H9 (cell line): ENCODE results near the gene PNO1. TPM values are rescaled to one million over a fixed set of nuclear protein-coding genes. Genes with fewer than 3 reads are reported as not detected.

Experiments
- DNase-seq: peaks from one replicate; pipeline ENCODE4 v3.0.0-alpha.2; 2017
- H2AFZ ChIP-seq: one replicate; pipeline ENCODE4 v1.6.1; 2013; ENCODE audit warnings: mild to moderate bottlenecking, low read length, control low read depth, moderate library complexity
- H2AK5ac ChIP-seq: 2 replicates; pipeline ENCODE4 v1.6.1; 2013; ENCODE audit warnings: low read length, control low read depth, mixed read lengths; ENCODE audit not compliant: insufficient read length
- H2BK120ac ChIP-seq: one replicate; pipeline ENCODE4 v1.6.1; 2013; ENCODE audit warnings: low read depth, mild to moderate bottlenecking, low read length, control low read depth, inconsistent platforms; ENCODE audit not compliant: poor library complexity, severe bottlenecking
- H2BK12ac ChIP-seq: 2 replicates; pipeline ENCODE4 v1.6.1; 2013; ENCODE audit warnings: low read length, control low read depth, mixed read lengths, low read depth; ENCODE audit not compliant: insufficient read length
- H2BK15ac ChIP-seq: 2 replicates; pipeline ENCODE4 v1.6.1; 2013; ENCODE audit warnings: low read depth, low read length, control low read depth
- H2BK20ac ChIP-seq: one replicate; pipeline ENCODE4 v1.6.1; 2013; ENCODE audit warnings: low read depth, mild to moderate bottlenecking, low read length, control low read depth, inconsistent platforms; ENCODE audit not compliant: poor library complexity, severe bottlenecking
- H2BK5ac ChIP-seq: 2 replicates; pipeline ENCODE4 v1.6.1; 2013; ENCODE audit warnings: low read length, control low read depth, mixed read lengths; ENCODE audit not compliant: insufficient read length
- H3K14ac ChIP-seq: 2 replicates; pipeline ENCODE4 v1.6.1; 2013; ENCODE audit warnings: low read length, control low read depth; ENCODE audit not compliant: insufficient read depth
- H3K18ac ChIP-seq: 2 replicates; pipeline ENCODE4 v1.6.1; 2013; ENCODE audit warnings: low read depth, mild to moderate bottlenecking, mixed read lengths, low read length, control low read depth; ENCODE audit not compliant: insufficient read length
- H3K23ac ChIP-seq: 2 replicates; pipeline ENCODE4 v1.6.1; 2013; ENCODE audit warnings: low read length, control low read depth, mixed read lengths, low read depth; ENCODE audit not compliant: insufficient read length
- H3K23me2 ChIP-seq: 2 replicates; pipeline ENCODE4 v1.6.1; 2013; ENCODE audit warnings: low read depth, mild to moderate bottlenecking, mixed read lengths, low read length, control low read depth; ENCODE audit not compliant: insufficient read length, poor library complexity, severe bottlenecking
- H3K27ac ChIP-seq: 2 replicates; pipeline ENCODE4 v1.5.1; 2013; ENCODE audit warnings: low read length, control low read depth, mixed read lengths, low read depth; ENCODE audit not compliant: insufficient read length
- H3K27me3 ChIP-seq: 2 replicates; pipeline ENCODE4 v1.6.1; 2013; ENCODE audit warnings: low read length, control low read depth, inconsistent platforms; ENCODE audit not compliant: insufficient read depth
- H3K4ac ChIP-seq: 2 replicates; pipeline ENCODE4 v1.6.1; 2013; ENCODE audit warnings: low read depth, mild to moderate bottlenecking, control low read depth, inconsistent platforms, low read length, moderate library complexity
- H3K4me1 ChIP-seq: 2 replicates; pipeline ENCODE4 v1.6.1; 2013; ENCODE audit warnings: low read length, control low read depth, inconsistent platforms; ENCODE audit not compliant: insufficient read depth
- H3K4me2 ChIP-seq: 2 replicates; pipeline ENCODE4 v1.6.1; 2013; ENCODE audit warnings: low read length, control low read depth, mixed read lengths; ENCODE audit not compliant: insufficient read length, insufficient read depth
- H3K56ac ChIP-seq: 2 replicates; pipeline ENCODE4 v1.6.1; 2013; ENCODE audit warnings: low read depth, mild to moderate bottlenecking, mixed read lengths, low read length, control low read depth; ENCODE audit not compliant: insufficient read length
- H3K79me1 ChIP-seq: 2 replicates; pipeline ENCODE4 v1.6.1; 2013; ENCODE audit warnings: low read depth, mild to moderate bottlenecking, moderate library complexity, low read length, control low read depth, inconsistent platforms; ENCODE audit not compliant: insufficient read depth, poor library complexity, severe bottlenecking
- H3K79me2 ChIP-seq: 2 replicates; pipeline ENCODE4 v1.6.1; 2013; ENCODE audit warnings: low read length, control low read depth, inconsistent platforms; ENCODE audit not compliant: insufficient read depth
- H3K9ac ChIP-seq: 2 replicates; pipeline ENCODE4 v1.6.1; 2013; ENCODE audit warnings: low read length, control low read depth, mixed read lengths; ENCODE audit not compliant: insufficient read length; ENCODE audit errors: extremely low read depth
- H3K9me3 ChIP-seq: one replicate; pipeline ENCODE4 v1.6.1; 2013; ENCODE audit warnings: low read depth, low read length, inconsistent platforms; ENCODE audit not compliant: control insufficient read depth
- H3T11ph ChIP-seq: one replicate; pipeline ENCODE4 v1.6.1; 2013; ENCODE audit warnings: mild to moderate bottlenecking, low read length, control low read depth, inconsistent platforms
- H4K20me1 ChIP-seq: one replicate; pipeline ENCODE4 v1.6.1; 2013; ENCODE audit not compliant: control insufficient read depth, insufficient read length, insufficient read depth
- H4K5ac ChIP-seq: 2 replicates; pipeline ENCODE4 v1.6.1; 2013; ENCODE audit warnings: low read depth, mild to moderate bottlenecking, mixed read lengths, low read length, control low read depth; ENCODE audit not compliant: insufficient read length
- H4K8ac ChIP-seq: replicated peaks from 2 replicates; pipeline ENCODE4 v1.6.1; 2013; ENCODE audit warnings: low read length, control low read depth, mixed read lengths, low read depth; ENCODE audit not compliant: insufficient read length
- H4K91ac ChIP-seq: 2 replicates; pipeline ENCODE4 v1.6.1; 2013; ENCODE audit warnings: low read depth, mild to moderate bottlenecking, moderate library complexity, mixed read lengths, low read length, control low read depth; ENCODE audit not compliant: insufficient read length
- H3K27ac Mint-ChIP-seq, 3 experiments: 2 replicates in 2 of 3; 3 replicates in 1 of 3; pipeline ENCODE4 v1.8.0; 2020 to 2021; ENCODE audit warnings: mixed read lengths in 3 of 3, mild to moderate bottlenecking in 1 of 3, moderate library complexity in 1 of 3
- H3K27me3 Mint-ChIP-seq: 2 replicates; pipeline ENCODE4 v1.8.0; 2021; ENCODE audit warnings: low read depth, mild to moderate bottlenecking, moderate library complexity, mixed read lengths
- H3K36me3 Mint-ChIP-seq, 3 experiments: 2 replicates in 2 of 3; 3 replicates in 1 of 3; pipeline ENCODE4 v1.8.0; 2020 to 2021; ENCODE audit warnings: low read depth in 3 of 3, mixed read lengths in 3 of 3; ENCODE audit not compliant: insufficient read depth in 1 of 3
- H3K4me1 Mint-ChIP-seq, 2 experiments: 2 replicates each; pipeline ENCODE4 v1.8.0; 2020; ENCODE audit warnings: mixed read lengths in 2 of 2
- H3K4me3 Mint-ChIP-seq, 2 experiments: 2 replicates in 1 of 2; 3 replicates in 1 of 2; pipeline ENCODE4 v1.8.0; 2020 to 2021; ENCODE audit warnings: mild to moderate bottlenecking in 2 of 2, mixed read lengths in 2 of 2, moderate library complexity in 1 of 2
- H3K9me3 Mint-ChIP-seq, 2 experiments: 2 replicates in 1 of 2; 3 replicates in 1 of 2; pipeline ENCODE4 v1.8.0; 2020; ENCODE audit warnings: mild to moderate bottlenecking in 2 of 2, mixed read lengths in 2 of 2, moderate library complexity in 1 of 2
- WGBS: extraction: QIAGEN DNeasy Blood & Tissue Kit; methylation state at CpG from one replicate; pipeline ENCODE4 v1.1.7; 2013; ENCODE audit warnings: missing lambda C conversion rate, low lambda C conversion rate, mixed read lengths; ENCODE audit not compliant: insufficient read length; ENCODE audit errors: extremely low coverage; 5-methylcytosine and 5-hydroxymethylcytosine counted together
- total RNA-seq: library from RNA; stranded (reverse); gene quantifications from 2 replicates; pipeline ENCODE4 v1.2.1, GENCODE V29; 2021
- TF ChIP-seq, protein P1 (sequence below): fragments of 200-600 bp; sonication (generic); conservative IDR thresholded peaks from 3 replicates; pipeline ENCODE4 v1.8.0; 2021; ENCODE audit warnings: antibody characterized with exemption, mild to moderate bottlenecking

PNO1 gene
- total RNA-seq, 1 experiment from 2014 or later = 46.5 TPM

DNA sequence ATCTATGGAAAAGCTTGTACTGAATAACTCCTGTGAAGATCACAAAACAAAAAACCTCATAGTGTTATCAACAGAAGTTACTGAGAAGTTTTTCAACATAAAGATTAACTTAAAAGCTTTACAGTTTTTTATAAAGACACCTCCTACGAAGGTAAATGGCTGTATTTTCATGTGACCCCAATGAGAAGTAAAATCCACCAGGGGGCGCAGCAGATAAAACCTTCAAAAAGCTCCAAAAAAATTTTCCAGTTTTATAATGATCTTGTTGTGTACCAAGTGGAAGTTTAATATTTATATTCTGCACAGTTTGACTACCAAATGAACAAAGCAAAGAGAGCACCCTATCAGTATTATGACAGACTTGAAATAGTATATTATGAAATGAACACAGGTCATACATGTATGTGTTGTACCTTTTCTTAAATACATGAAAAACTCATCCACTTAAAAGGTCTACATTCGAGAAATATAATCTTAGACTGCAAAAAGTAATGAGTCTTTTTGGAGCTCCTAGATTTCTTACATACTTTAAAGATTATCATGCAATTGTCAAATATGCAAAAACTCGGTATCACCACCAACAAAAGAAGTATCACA, 38.5 kb downstream of the PNO1 start:
- Histone ChIP-seq H3K9me3 (no peaks in the 10 kb centered on the region), H4K20me1 (no peaks in the 10 kb centered on the region), H3K4ac (no peak overlapping the region), H4K8ac (no peak overlapping the region), H3K18ac (no peak overlapping the region), H3K4me1 (no peaks in the 10 kb centered on the region), H3K4me2 (no peak overlapping the region), H3K23ac (no peak overlapping the region), H2AK5ac (no peak overlapping the region), H2BK5ac (no peak overlapping the region), H2BK120ac (no peak overlapping the region), H4K91ac (no peak overlapping the region), H3K79me2 (peaks cover 5% of the 10 kb centered on the region; the same call in 1 of the 2 replicates), H3K79me1 (peaks cover 2% of the 10 kb centered on the region), H2BK12ac (no peak overlapping the region), H2BK20ac (no peak overlapping the region), H3T11ph (no peak overlapping the region), H3K23me2 (no peaks in the 10 kb centered on the region), H3K27ac (no peak overlapping the region), H3K14ac (no peak overlapping the region), H3K56ac (no peak overlapping the region), H2AFZ (no peak overlapping the region), H2BK15ac (no peak overlapping the region), H4K5ac (no peak overlapping the region), H3K27me3 (no peaks in the 10 kb centered on the region), H3K9ac (no peak overlapping the region)
- TF ChIP-seq, protein P1, sequence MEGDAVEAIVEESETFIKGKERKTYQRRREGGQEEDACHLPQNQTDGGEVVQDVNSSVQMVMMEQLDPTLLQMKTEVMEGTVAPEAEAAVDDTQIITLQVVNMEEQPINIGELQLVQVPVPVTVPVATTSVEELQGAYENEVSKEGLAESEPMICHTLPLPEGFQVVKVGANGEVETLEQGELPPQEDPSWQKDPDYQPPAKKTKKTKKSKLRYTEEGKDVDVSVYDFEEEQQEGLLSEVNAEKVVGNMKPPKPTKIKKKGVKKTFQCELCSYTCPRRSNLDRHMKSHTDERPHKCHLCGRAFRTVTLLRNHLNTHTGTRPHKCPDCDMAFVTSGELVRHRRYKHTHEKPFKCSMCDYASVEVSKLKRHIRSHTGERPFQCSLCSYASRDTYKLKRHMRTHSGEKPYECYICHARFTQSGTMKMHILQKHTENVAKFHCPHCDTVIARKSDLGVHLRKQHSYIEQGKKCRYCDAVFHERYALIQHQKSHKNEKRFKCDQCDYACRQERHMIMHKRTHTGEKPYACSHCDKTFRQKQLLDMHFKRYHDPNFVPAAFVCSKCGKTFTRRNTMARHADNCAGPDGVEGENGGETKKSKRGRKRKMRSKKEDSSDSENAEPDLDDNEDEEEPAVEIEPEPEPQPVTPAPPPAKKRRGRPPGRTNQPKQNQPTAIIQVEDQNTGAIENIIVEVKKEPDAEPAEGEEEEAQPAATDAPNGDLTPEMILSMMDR = peak; percentile 69
- no peak overlapping the region for H3K4me3 Mint-ChIP-seq
- no peaks in the 10 kb centered on the region for H3K9me3 Mint-ChIP-seq
- DNase-seq = no peak
- H3K36me3 Mint-ChIP-seq = no peaks in the 10 kb centered on the region
- H3K27me3 Mint-ChIP-seq = no peaks in the 10 kb centered on the region
- H3K4me1 Mint-ChIP-seq = no peaks in the 10 kb centered on the region
- H3K27ac Mint-ChIP-seq = no peak overlapping the region
- no CpG with 5 or more reads among the region's 4 CpGs for WGBS
